Measurements from ENCODE around the gene SENP1. TPM values are rescaled to one million over a fixed set of nuclear protein-coding genes. Genes with fewer than 3 reads are reported as not detected.
A peak's percentile ranks its signal among the peaks of the same experiment; 100 is the strongest.

SENP1 gene
- total RNA-seq, 1 experiment from 2014 or later = 17.7 TPM

DNA sequence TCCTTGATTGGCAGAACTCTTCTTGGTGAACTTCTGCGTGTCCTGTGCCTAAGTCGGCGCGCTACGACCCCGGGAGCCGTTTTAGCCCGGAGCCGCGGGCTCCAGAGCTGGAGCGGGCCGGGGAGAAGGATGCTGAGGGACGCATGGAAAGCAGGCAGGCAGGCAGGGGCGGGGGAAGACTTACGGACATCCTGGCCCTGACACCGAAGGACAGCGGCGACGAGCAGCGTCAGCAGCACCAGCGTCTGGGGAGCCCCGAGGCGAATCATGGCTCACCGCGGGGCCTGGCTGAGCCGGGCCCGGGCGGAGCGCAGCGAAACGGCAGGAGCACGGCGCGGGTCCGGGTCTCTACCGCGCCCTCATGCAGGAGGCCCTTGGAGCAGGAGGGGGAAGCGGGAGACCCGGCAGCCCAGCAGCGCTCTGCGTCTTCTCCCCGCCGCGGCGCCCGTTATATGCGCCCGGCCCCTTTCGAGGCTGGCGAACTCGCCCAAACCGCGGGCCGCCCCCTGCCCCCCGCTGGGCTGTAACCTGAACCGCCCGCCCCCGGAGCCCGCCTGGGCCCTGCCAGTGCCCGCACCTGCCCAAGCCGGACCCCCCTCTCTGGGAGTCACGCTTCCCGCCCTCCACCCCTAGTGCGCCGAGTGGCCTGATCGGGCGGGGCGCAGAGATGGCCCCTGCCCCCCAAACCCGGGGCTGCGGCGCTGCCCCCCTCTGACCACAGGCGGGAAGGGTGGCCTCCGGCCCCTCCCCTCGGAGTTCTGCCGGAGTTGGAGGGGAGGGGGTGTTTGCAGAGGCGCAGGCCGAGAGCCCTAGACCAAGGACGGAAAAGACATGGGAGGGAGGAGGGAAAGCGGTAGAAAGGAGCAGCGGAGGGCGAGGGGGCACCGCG is 101.6 kb downstream of the SENP1 start, which contains the start of gene COL2A1:
COL2A1 (minus strand) TSS at position 424 of the 889 bp plus-strand sequence; CDS start at position 269, 155 bp downstream.
- intact Hi-C loops (cut with micrococcal nuclease; ENCODE audit: unreplicated experiment) = no loop called here
- H3K36me3 Mint-ChIP-seq (ENCODE audit: insufficient read depth, unreplicated experiment) = peaks cover 8% of the 10 kb centered on the region
- no peaks in the 10 kb centered on the region for H3K4me1 Mint-ChIP-seq (ENCODE audit: low read depth, unreplicated experiment)
- H3K27ac Mint-ChIP-seq (ENCODE audit: unreplicated experiment) = no peak within 1 kb of the TSS
- H3K27me3 Mint-ChIP-seq (ENCODE audit: unreplicated experiment) = peaks cover 99% of the 10 kb centered on the region
- CTCF ChIA-PET = interaction anchor here (0.6 kb wide), 1 partner anchor 17 kb away, joined by 9 read pairs; no protein-coding TSS in a partner anchor
- no peaks in the 10 kb centered on the region for H3K9me3 Mint-ChIP-seq (ENCODE audit: low read depth, unreplicated experiment)
- no TSS peak for BruUV-seq (replicated peaks)
- TF ChIP-seq, protein P1, sequence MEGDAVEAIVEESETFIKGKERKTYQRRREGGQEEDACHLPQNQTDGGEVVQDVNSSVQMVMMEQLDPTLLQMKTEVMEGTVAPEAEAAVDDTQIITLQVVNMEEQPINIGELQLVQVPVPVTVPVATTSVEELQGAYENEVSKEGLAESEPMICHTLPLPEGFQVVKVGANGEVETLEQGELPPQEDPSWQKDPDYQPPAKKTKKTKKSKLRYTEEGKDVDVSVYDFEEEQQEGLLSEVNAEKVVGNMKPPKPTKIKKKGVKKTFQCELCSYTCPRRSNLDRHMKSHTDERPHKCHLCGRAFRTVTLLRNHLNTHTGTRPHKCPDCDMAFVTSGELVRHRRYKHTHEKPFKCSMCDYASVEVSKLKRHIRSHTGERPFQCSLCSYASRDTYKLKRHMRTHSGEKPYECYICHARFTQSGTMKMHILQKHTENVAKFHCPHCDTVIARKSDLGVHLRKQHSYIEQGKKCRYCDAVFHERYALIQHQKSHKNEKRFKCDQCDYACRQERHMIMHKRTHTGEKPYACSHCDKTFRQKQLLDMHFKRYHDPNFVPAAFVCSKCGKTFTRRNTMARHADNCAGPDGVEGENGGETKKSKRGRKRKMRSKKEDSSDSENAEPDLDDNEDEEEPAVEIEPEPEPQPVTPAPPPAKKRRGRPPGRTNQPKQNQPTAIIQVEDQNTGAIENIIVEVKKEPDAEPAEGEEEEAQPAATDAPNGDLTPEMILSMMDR (IDR thresholded peaks at IDR 0.05; ENCODE audit: unreplicated experiment) = no peak
- H3K4me3 Mint-ChIP-seq (ENCODE audit: low read depth, unreplicated experiment) = peak within 1 kb of the TSS; percentile 53
- no peak for DNase-seq

DNA sequence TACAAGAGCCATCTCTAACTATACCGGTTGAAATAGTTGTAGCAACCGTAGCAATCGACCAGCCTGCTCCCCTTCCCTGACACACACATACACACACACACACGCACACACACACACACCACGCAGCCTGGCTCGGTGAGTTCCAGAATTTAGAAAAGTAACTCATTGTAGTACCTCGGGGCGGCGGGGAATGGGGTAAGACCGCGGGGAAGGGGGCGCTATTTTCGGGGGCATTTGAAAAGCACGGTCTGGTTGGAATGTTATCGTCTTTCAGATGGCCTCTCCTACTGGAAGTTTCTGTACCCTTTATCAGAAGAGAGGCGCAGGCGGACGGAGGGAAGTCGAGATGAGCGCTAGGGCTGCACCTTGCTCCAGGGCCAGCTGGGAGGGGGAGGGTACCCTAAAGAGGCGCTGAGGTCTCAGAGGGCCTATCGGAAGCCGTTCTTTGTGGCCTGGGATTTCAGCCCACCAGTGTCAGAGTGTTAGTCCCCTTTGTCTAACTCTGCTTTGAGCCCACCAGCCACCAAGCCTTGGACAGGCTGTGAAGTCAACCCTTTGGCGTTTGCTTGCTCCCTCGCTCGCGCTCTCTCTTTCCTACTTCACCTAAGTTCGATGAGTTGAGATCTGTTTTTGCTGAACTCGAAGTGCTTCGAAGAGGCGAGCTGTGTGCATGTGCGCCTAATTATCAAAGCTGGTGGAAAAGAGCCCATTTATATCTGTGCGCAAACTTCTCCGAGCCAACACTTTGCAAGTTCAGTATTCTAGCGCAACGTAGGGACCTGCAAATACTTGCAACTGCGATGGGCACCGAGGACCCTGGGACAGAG is 102.4 kb downstream of the SENP1 start:
- TF ChIP-seq, protein P1 (IDR thresholded peaks at IDR 0.05; ENCODE audit: unreplicated experiment) = no peak
- no peak overlapping the region for H3K27ac Mint-ChIP-seq (ENCODE audit: unreplicated experiment)
- H3K9me3 Mint-ChIP-seq (ENCODE audit: low read depth, unreplicated experiment) = no peaks in the 10 kb centered on the region
- intact Hi-C loops (cut with micrococcal nuclease; ENCODE audit: unreplicated experiment) = no loop called here
- DNase-seq = no peak
- H3K4me1 Mint-ChIP-seq (ENCODE audit: low read depth, unreplicated experiment) = no peaks in the 10 kb centered on the region
- peaks cover 99% of the 10 kb centered on the region for H3K27me3 Mint-ChIP-seq (ENCODE audit: unreplicated experiment)
- CTCF ChIA-PET = no interaction called here
- peak overlapping the region; percentile 53 for H3K4me3 Mint-ChIP-seq (ENCODE audit: low read depth, unreplicated experiment)
- H3K36me3 Mint-ChIP-seq (ENCODE audit: insufficient read depth, unreplicated experiment) = peaks cover 8% of the 10 kb centered on the region
- BruUV-seq (replicated peaks) = no TSS peak

DNA sequence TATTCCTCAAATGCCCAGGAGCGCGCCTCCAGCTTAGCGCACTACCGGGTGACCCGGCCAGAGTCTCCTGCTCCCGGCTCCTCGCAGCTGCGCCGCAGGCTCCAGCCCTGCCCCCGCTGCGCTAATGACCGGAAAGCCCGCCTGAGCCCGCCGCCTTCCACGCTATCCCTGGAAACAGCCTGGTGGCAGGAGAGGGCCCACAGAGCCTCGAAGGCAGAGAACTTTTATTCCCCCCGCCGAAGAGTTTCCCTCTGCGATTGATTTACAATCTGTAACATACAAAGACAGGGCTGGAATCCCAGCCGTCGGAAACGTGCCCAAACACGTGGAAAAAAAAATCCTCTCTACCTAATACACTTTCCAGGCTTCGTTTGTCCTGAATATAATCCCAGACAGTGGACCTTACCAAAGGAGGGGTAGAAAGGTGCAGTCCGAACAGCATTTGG is 103.1 kb downstream of the SENP1 start:
- no TSS peak for BruUV-seq (replicated peaks)
- Mint-ChIP-seq H3K4me3 (ENCODE audit: low read depth, unreplicated experiment) (no peak overlapping the region), H3K9me3 (ENCODE audit: low read depth, unreplicated experiment) (no peaks in the 10 kb centered on the region), H3K4me1 (ENCODE audit: low read depth, unreplicated experiment) (no peaks in the 10 kb centered on the region), H3K36me3 (ENCODE audit: insufficient read depth, unreplicated experiment) (peaks cover 8% of the 10 kb centered on the region), H3K27ac (ENCODE audit: unreplicated experiment) (no peak overlapping the region), H3K27me3 (ENCODE audit: unreplicated experiment) (peaks cover 99% of the 10 kb centered on the region)
- no peak for DNase-seq
- TF ChIP-seq, protein P1 (IDR thresholded peaks at IDR 0.05; ENCODE audit: unreplicated experiment) = no peak
- intact Hi-C loops (cut with micrococcal nuclease; ENCODE audit: unreplicated experiment) = no loop called here
- CTCF ChIA-PET = no interaction called here

DNA sequence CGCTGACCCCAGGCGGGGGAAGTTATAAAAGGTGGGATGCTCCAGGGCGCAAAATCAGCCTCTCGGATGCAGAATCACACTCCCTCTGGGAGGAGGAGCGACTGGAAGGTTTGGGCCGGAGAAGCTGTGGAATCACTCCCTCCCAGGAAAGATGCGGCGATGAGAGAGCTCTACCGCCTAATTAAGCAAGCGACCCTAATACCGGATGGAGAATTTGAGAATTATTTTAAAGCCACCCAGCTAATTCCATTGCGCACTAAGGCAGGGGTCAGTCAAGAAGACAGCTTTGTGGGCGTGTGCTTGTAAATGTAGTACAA is 103.5 kb downstream of the SENP1 start:
- no TSS peak for BruUV-seq (replicated peaks)
- Mint-ChIP-seq H3K27me3 (ENCODE audit: unreplicated experiment) (peaks cover 99% of the 10 kb centered on the region), H3K4me3 (ENCODE audit: low read depth, unreplicated experiment) (peak overlapping the region; percentile 64), H3K9me3 (ENCODE audit: low read depth, unreplicated experiment) (no peaks in the 10 kb centered on the region), H3K36me3 (ENCODE audit: insufficient read depth, unreplicated experiment) (peaks cover 8% of the 10 kb centered on the region), H3K27ac (ENCODE audit: unreplicated experiment) (no peak overlapping the region), H3K4me1 (ENCODE audit: low read depth, unreplicated experiment) (no peaks in the 10 kb centered on the region)
- no peak for DNase-seq
- TF ChIP-seq, protein P1 (IDR thresholded peaks at IDR 0.05; ENCODE audit: unreplicated experiment) = no peak
- intact Hi-C loops (cut with micrococcal nuclease; ENCODE audit: unreplicated experiment) = no loop called here
- CTCF ChIA-PET = no interaction called here
